Smooth muscle cell (in vitro differentiated cells): ENCODE results near the gene SLC1A7. TPM values are rescaled to one million over a fixed set of nuclear protein-coding genes. Genes with fewer than 3 reads are reported as not detected.

Experiments
- DNase-seq: peaks from one replicate; lab custom pipeline; 2025; ENCODE audit not compliant: unreplicated experiment; lab: John Stamatoyannopoulos, UW
- H2AFZ ChIP-seq: fragments of 200-600 bp; sonication (generic); 2 replicates; pipeline ENCODE4 v1.6.0; 2016; ENCODE audit warnings: antibody characterized with exemption, low read depth, mild to moderate bottlenecking
- H3F3A ChIP-seq: fragments of 200-600 bp; sonication (generic); 2 replicates; pipeline ENCODE4 v1.6.0; 2017; ENCODE audit warnings: antibody characterized with exemption, low read depth
- H3K27ac ChIP-seq: fragments of 200-600 bp; sonication (generic); 2 replicates; pipeline ENCODE4 v1.5.1; 2016; ENCODE audit warnings: low read depth, mild to moderate bottlenecking
- H3K27me3 ChIP-seq: fragments of 200-600 bp; sonication (generic); 2 replicates; pipeline ENCODE4 v1.6.1; 2016; ENCODE audit warnings: low read depth, mild to moderate bottlenecking
- H3K36me3 ChIP-seq: fragments of 200-600 bp; sonication (generic); 2 replicates; pipeline ENCODE4 v1.5.1; 2016; ENCODE audit warnings: low read depth
- H3K4me1 ChIP-seq: fragments of 200-600 bp; sonication (generic); 2 replicates; pipeline ENCODE4 v1.5.1; 2016; ENCODE audit warnings: low read depth
- H3K4me2 ChIP-seq: fragments of 200-600 bp; sonication (generic); 2 replicates; pipeline ENCODE4 v1.6.0; 2016; ENCODE audit warnings: mild to moderate bottlenecking
- H3K4me3 ChIP-seq: fragments of 200-600 bp; sonication (generic); 2 replicates; pipeline ENCODE4 v1.5.1; 2016; ENCODE audit warnings: mild to moderate bottlenecking
- H3K79me2 ChIP-seq: fragments of 200-600 bp; sonication (generic); 2 replicates; pipeline ENCODE4 v1.6.0; 2016; ENCODE audit warnings: low read depth, mild to moderate bottlenecking
- H3K9ac ChIP-seq: fragments of 200-600 bp; sonication (generic); 2 replicates; pipeline ENCODE4 v1.6.0; 2016; ENCODE audit warnings: low read depth
- H3K9me3 ChIP-seq: fragments of 200-600 bp; sonication (generic); replicated peaks from 2 replicates; pipeline ENCODE4 v1.5.1; 2016; ENCODE audit warnings: low read depth
- H4K20me1 ChIP-seq: fragments of 200-600 bp; sonication (generic); 2 replicates; pipeline ENCODE4 v1.6.0; 2016; ENCODE audit warnings: low read depth
- CTCF ChIP-seq: fragments of 200-600 bp; sonication (generic); IDR thresholded peaks from 2 replicates; pipeline ENCODE4 v1.5.1; 2017; ENCODE audit warnings: borderline replicate concordance, mild to moderate bottlenecking, antibody characterized with exemption; ENCODE audit not compliant: insufficient read depth, poor library complexity, severe bottlenecking
- WGBS: methylation state at CpG from one replicate; pipeline ENCODE4 v1.1.7; 2016; ENCODE audit warnings: low lambda C conversion rate; 5-methylcytosine and 5-hydroxymethylcytosine counted together
- polyA plus RNA-seq: library from polyadenylated mRNA; unstranded; fragments of >200 nt; fragmentation: Nextera tagmentation; extraction: Ambion mirVana; gene quantifications from 2 replicates; pipeline ENCODE4 v1.2.1, GENCODE V29; 2016
- total RNA-seq: library from RNA; depleted of rRNA; stranded (reverse); fragments of >200 nt; gene quantifications from 2 replicates; pipeline ENCODE4 v1.2.3, GENCODE V29; 2014

The SLC1A7 gene
- total and polyA plus RNA-seq, 2 experiments from 2014 or later: 0.05 TPM; not detected in 1

- no peaks in the 10 kb centered on the region for H3K79me2 ChIP-seq
- H3K27ac ChIP-seq: no peak overlapping the region
- no peak for DNase-seq
- no peaks in the 10 kb centered on the region for H3K36me3 ChIP-seq
- H3K4me2 ChIP-seq: no peak overlapping the region
- no peaks in the 10 kb centered on the region for H3F3A ChIP-seq
- H3K4me1 ChIP-seq: peaks cover 3% of the 10 kb centered on the region
- no peak overlapping the region for H3K4me3 ChIP-seq
- H3K9ac ChIP-seq: no peak overlapping the region
- no peaks in the 10 kb centered on the region for H3K27me3 ChIP-seq
- TF ChIP-seq CTCF: no peak
- no peak overlapping the region for H2AFZ ChIP-seq
- WGBS: 98% methylated on average over 2 of the region's 2 CpGs
- H4K20me1 ChIP-seq: peaks cover 10% of the 10 kb centered on the region
- H3K9me3 ChIP-seq: no peaks in the 10 kb centered on the region
Observed at GRCh38 chr1:53050310-53050709, 92.1 kb downstream of the SLC1A7 start.

- H3F3A ChIP-seq: no peaks in the 10 kb centered on the region
- H3K4me3 ChIP-seq: no peak overlapping the region
- H3K4me1 ChIP-seq: peaks cover 3% of the 10 kb centered on the region
- no peak overlapping the region for H3K9ac ChIP-seq
- WGBS: 95% methylated on average over 3 of the region's 3 CpGs
- no peak for DNase-seq
- no peak overlapping the region for H3K27ac ChIP-seq
- no peaks in the 10 kb centered on the region for H3K79me2 ChIP-seq
- peaks cover 12% of the 10 kb centered on the region for H4K20me1 ChIP-seq
- TF ChIP-seq CTCF: no peak
- H3K9me3 ChIP-seq: no peaks in the 10 kb centered on the region
- H3K36me3 ChIP-seq: no peaks in the 10 kb centered on the region
- H2AFZ ChIP-seq: no peak overlapping the region
- no peak overlapping the region for H3K4me2 ChIP-seq
- H3K27me3 ChIP-seq: no peaks in the 10 kb centered on the region
Observed at GRCh38 chr1:53049574-53049967, 92.9 kb downstream of the SLC1A7 start.

- Histone ChIP-seq H3K9ac (no peak overlapping the region), H3K4me1 (peaks cover 3% of the 10 kb centered on the region), H3K27ac (no peak overlapping the region), H3K9me3 (no peaks in the 10 kb centered on the region), H3K4me3 (no peak overlapping the region), H3K4me2 (no peak overlapping the region), H3K79me2 (no peaks in the 10 kb centered on the region), H2AFZ (no peak overlapping the region), H3K36me3 (no peaks in the 10 kb centered on the region), H3K27me3 (no peaks in the 10 kb centered on the region), H4K20me1 (peaks cover 16% of the 10 kb centered on the region), H3F3A (no peaks in the 10 kb centered on the region)
- no peak for DNase-seq
- TF ChIP-seq CTCF: no peak
- WGBS: 84% methylated on average over 3 of the region's 3 CpGs
Observed at GRCh38 chr1:53048960-53049573, 93.4 kb downstream of the SLC1A7 start.
